Thoracic aorta (tissue), 2 donors: ENCODE data around the gene NANS. TPM values are rescaled to one million over a fixed set of nuclear protein-coding genes. Genes with fewer than 3 reads are reported as not detected.

Experiments
- ATAC-seq: fragments of 150-250 bp; one replicate; pipeline ENCODE4 v1.8.0; 2017; ENCODE audit warnings: low read depth; ENCODE audit not compliant: insufficient number of reproducible peaks, low FRiP score
- DNase-seq: peaks from one replicate; pipeline ENCODE4 v3.0.0-alpha.2; 2020; ENCODE audit warnings: low spot score
- H3K27ac ChIP-seq, 2 donors: fragments of 200-600 bp; sonication (generic); 1 replicate in 1 of 2; 2 replicates in 1 of 2; pipeline ENCODE4 v1.5.1; 2016; ENCODE audit warnings: mild to moderate bottlenecking in 2 of 2, moderate library complexity in 2 of 2
- H3K27me3 ChIP-seq: fragments of 200-600 bp; sonication (generic); replicated peaks from 2 replicates; pipeline ENCODE4 v1.6.0; 2016; ENCODE audit warnings: mild to moderate bottlenecking; ENCODE audit not compliant: insufficient read depth
- H3K36me3 ChIP-seq: fragments of 200-600 bp; sonication (generic); one replicate; pipeline ENCODE4 v1.5.1; 2016
- H3K4me1 ChIP-seq, 2 donors: fragments of 200-600 bp; sonication (generic); 1 replicate in 1 of 2; 2 replicates in 1 of 2; pipeline versions ENCODE4 v1.5.1 to v1.6.0; 2016; ENCODE audit warnings: low read depth in 2 of 2, mild to moderate bottlenecking in 1 of 2; ENCODE audit not compliant: control insufficient read depth in 1 of 2
- H3K4me3 ChIP-seq: fragments of 200-600 bp; sonication (generic); 2 replicates; pipeline ENCODE4 v1.5.1; 2016; ENCODE audit warnings: mild to moderate bottlenecking
- H3K9me3 ChIP-seq: fragments of 200-600 bp; sonication (generic); 2 replicates; pipeline ENCODE4 v1.5.1; 2016
- total RNA-seq, 2 donors: library from RNA; depleted of rRNA; stranded (reverse); fragments of >200 nt; gene quantifications; one replicate each; pipeline versions ENCODE4 v1.1.0 to v1.2.3, GENCODE V29; 2016
- TF ChIP-seq, protein P1 (sequence below): fragments of 200-600 bp; sonication (generic); IDR thresholded peaks from one replicate; pipeline ENCODE4 v1.5.1; 2019; ENCODE audit warnings: antibody characterized with exemption

The NANS gene
- total RNA-seq, 2 donors from 2014 or later: 60.9 to 73.1 TPM

GRCh38 chr9:98010445-98010844 is 46.1 kb upstream of the NANS start:
- Histone ChIP-seq H3K36me3 (peaks cover 70% of the 10 kb centered on the region), H3K9me3 (no peaks in the 10 kb centered on the region), H3K27me3 (no peaks in the 10 kb centered on the region), H3K4me1 (peaks cover 4 to 6% of the 10 kb centered on the region in 2 donors), H3K27ac (peak overlapping the region; percentile 55 to 56), H3K4me3 (no peak overlapping the region)
- TF ChIP-seq, protein P1, sequence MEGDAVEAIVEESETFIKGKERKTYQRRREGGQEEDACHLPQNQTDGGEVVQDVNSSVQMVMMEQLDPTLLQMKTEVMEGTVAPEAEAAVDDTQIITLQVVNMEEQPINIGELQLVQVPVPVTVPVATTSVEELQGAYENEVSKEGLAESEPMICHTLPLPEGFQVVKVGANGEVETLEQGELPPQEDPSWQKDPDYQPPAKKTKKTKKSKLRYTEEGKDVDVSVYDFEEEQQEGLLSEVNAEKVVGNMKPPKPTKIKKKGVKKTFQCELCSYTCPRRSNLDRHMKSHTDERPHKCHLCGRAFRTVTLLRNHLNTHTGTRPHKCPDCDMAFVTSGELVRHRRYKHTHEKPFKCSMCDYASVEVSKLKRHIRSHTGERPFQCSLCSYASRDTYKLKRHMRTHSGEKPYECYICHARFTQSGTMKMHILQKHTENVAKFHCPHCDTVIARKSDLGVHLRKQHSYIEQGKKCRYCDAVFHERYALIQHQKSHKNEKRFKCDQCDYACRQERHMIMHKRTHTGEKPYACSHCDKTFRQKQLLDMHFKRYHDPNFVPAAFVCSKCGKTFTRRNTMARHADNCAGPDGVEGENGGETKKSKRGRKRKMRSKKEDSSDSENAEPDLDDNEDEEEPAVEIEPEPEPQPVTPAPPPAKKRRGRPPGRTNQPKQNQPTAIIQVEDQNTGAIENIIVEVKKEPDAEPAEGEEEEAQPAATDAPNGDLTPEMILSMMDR: no peak
- DNase-seq (no peak), ATAC-seq (no peak)

- DNase-seq: no peak
- Histone ChIP-seq H3K4me1 (peaks cover 4 to 6% of the 10 kb centered on the region in 2 donors), H3K9me3 (no peaks in the 10 kb centered on the region), H3K4me3 (no peak overlapping the region), H3K27me3 (no peaks in the 10 kb centered on the region), H3K36me3 (peaks cover 69% of the 10 kb centered on the region), H3K27ac (no peak overlapping the region)
- TF ChIP-seq, protein P1: no peak
- no peak for ATAC-seq
Measured at GRCh38 chr9:98011122-98011521, 45.4 kb upstream of the NANS start.

DNA sequence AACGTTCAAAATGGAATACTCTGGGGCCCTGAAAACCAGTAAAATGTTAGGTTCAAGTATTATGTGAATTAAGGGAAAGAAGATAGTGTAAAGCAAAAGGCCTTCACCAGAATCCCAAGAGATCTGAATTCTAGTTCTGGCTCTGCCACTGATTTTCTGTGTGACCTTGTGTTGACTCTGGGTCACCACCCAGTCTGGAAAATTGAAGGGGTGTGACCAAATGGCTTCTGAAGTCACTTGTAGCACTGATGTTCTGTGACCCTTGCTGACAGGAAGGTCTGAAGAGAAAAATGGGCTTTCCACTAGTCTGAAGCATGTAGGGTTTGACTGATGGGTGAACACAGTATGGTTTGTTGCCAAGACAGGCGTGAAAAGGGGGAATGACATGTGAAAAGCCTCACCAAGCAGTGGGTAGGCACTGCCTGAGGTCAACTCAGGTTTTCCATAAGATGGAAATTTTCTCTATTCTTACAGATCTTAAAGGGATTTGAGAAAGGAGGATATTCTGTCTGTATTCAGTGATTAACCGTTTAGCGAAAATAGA is 40.3 kb upstream of the NANS start:
- Histone ChIP-seq H3K9me3 (no peaks in the 10 kb centered on the region), H3K36me3 (peaks cover 53% of the 10 kb centered on the region), H3K27ac (no peak overlapping the region), H3K4me3 (no peak overlapping the region), H3K4me1 (no peaks in the 10 kb centered on the region), H3K27me3 (no peaks in the 10 kb centered on the region)
- DNase-seq (no peak), ATAC-seq (no peak)
- TF ChIP-seq, protein P1: no peak

- Histone ChIP-seq H3K27me3 (no peaks in the 10 kb centered on the region), H3K4me1 (peaks cover 0 to 10% of the 10 kb centered on the region in 2 donors), H3K4me3 (no peak overlapping the region), H3K9me3 (no peaks in the 10 kb centered on the region), H3K27ac (no peak overlapping the region), H3K36me3 (peaks cover 45% of the 10 kb centered on the region)
- TF ChIP-seq, protein P1: no peak
- DNase-seq (no peak), ATAC-seq (no peak)
Measured at GRCh38 chr9:98017306-98017705, 39.2 kb upstream of the NANS start.

DNA sequence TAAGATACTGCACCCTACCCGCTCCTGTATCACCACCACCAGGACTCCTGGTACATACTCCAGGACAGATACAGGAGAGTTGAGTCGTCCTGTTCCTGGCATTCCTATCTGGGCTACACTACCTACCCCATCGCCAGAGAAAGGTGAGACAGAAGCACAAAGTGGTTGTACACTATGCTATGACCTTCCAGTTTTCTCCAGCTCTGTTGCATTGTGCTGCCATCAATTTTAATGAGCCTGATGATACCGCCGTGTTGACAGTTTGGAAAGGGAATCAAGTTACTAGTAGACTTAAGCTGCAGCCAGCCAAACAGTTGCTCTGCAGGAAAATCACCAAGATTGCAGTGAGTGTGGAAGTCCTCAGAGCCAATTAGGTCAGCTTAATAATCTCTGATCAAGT is 38.2 kb upstream of the NANS start:
- DNase-seq (no peak), ATAC-seq (no peak)
- peaks cover 36% of the 10 kb centered on the region for H3K36me3 ChIP-seq
- no peak overlapping the region for H3K27ac ChIP-seq
- TF ChIP-seq, protein P1: no peak
- no peaks in the 10 kb centered on the region for H3K9me3 ChIP-seq
- H3K27me3 ChIP-seq: no peaks in the 10 kb centered on the region
- H3K4me1 ChIP-seq: peaks cover 0 to 18% of the 10 kb centered on the region in 2 donors
- no peak overlapping the region for H3K4me3 ChIP-seq
